ENCODE results near the gene NTHL1. TPM values are rescaled to one million over a fixed set of nuclear protein-coding genes. Genes with fewer than 3 reads are reported as not detected.

The NTHL1 gene
- total and polyA plus RNA-seq, 2 of the 8 experiments (the other 6 are each of a cell fraction or from before 2014, with no cell fraction given): 70.9 to 150 TPM

- Histone ChIP-seq H3K4ac (replicated peaks; ENCODE audit: insufficient read length, low read depth, low read length) (no peak overlapping the region), H3K4me1 (replicated peaks in 1 of 4; ENCODE audit: control insufficient read depth in 3 of 4, insufficient read depth in 4 of 4, low read length in 3 of 4) (peaks cover 0 to 5% (median 0%) of the 10 kb centered on the region in 4 experiments; a peak in 4 of 7 replicates), H3K4me2 (ENCODE audit: insufficient read depth in 1 of 2, low read depth in 2 of 2, low read length in 2 of 2) (no peak overlapping the region), H3K9me3 (ENCODE audit: insufficient read depth in 2 of 2, low read depth in 1 of 2, low read length in 1 of 2) (no peaks in the 10 kb centered on the region), H3K14ac (ENCODE audit: insufficient read length) (no peak overlapping the region), H2BK120ac (replicated peaks; ENCODE audit: low read depth, low read length) (no peak overlapping the region), H2BK15ac (ENCODE audit: low read length) (no peak overlapping the region), H2BK5ac (ENCODE audit: low read depth, low read length) (no peak overlapping the region), H4K20me1 (replicated peaks in 1 of 2; ENCODE audit: control insufficient read depth in 1 of 2, insufficient read depth in 2 of 2, low read length in 2 of 2) (peaks cover 0 to 2% of the 10 kb centered on the region in 2 experiments), H2AK5ac (ENCODE audit: low read depth, low read length) (no peak overlapping the region), H3K56ac (replicated peaks; ENCODE audit: insufficient read length, low read depth, low read length) (no peak overlapping the region), H3K79me1 (ENCODE audit: low read depth, low read length) (no peaks in the 10 kb centered on the region), H3K36me3 (ENCODE audit: control insufficient read depth in 2 of 4, insufficient read depth in 4 of 4, low read length in 3 of 4) (no peaks in the 10 kb centered on the region), H2BK20ac (ENCODE audit: low read length) (no peak overlapping the region), H2AFZ (ENCODE audit: low read length) (no peak overlapping the region), H3K9ac (replicated peaks in 1 of 4; ENCODE audit: extremely low read depth in 1 of 4, low read depth in 3 of 4, low read length in 3 of 4) (no peak overlapping the region), H3K27me3 (replicated peaks in 1 of 4; ENCODE audit: control insufficient read depth in 3 of 4, extremely low read depth in 1 of 4, insufficient read depth in 3 of 4, low read length in 3 of 4) (no peaks in the 10 kb centered on the region), H4K5ac (ENCODE audit: insufficient read length, low read depth, low read length) (no peak overlapping the region), H3K18ac (ENCODE audit: extremely low read depth, low read length) (no peak overlapping the region), H4K8ac (ENCODE audit: extremely low read depth, insufficient read depth, low read length) (no peak overlapping the region), H3K23ac (ENCODE audit: insufficient read length) (no peak overlapping the region), H3K4me3 (ENCODE audit: extremely low read depth in 1 of 4, insufficient read depth in 2 of 4, low read depth in 3 of 4, low read length in 4 of 4) (no peak overlapping the region), H3K23me2 (ENCODE audit: low read depth, low read length) (no peaks in the 10 kb centered on the region), H4K91ac (replicated peaks; ENCODE audit: insufficient read length, low read length) (no peak overlapping the region), H3K27ac (ENCODE audit: low read depth, low read length) (no peak overlapping the region), H3K79me2 (ENCODE audit: control insufficient read depth in 1 of 2, insufficient read depth in 2 of 2, low read length in 2 of 2) (no peaks in the 10 kb centered on the region), H2BK12ac (ENCODE audit: low read depth, low read length) (no peak overlapping the region)
- DNase-seq (ENCODE audit: low read depth in 1 of 2, low spot score in 2 of 2) (no peak), FAIRE-seq (no peak)
- 88% methylated on average over 12 of the region's 17 CpGs; no CpG with 5 or more reads in 1 of the 2 experiments for WGBS, 2 experiments (ENCODE audit: extremely low coverage in 1 of 2, insufficient coverage in 1 of 2, insufficient read length in 1 of 2, insufficient replicate concordance in 2 of 2, low coverage in 1 of 2, low lambda C conversion rate in 2 of 2, missing lambda C conversion rate in 1 of 2)
- CTCF ChIA-PET (ENCODE audit: partially characterized antibody): interaction anchor here (0.9 to 1.4 kb wide), 4 partner anchors 12 to 37 kb away, joined by 3 to 6 read pairs (median 4); no protein-coding TSS in a partner anchor
- POLR2A ChIA-PET (ENCODE audit: partially characterized antibody): interaction anchor here (0.7 to 2.1 kb wide), 5 partner anchors 13 to 117 kb away, joined by 3 to 5 read pairs (median 4); partner anchors contain the start of genes NTHL1, RPS2 and TSC2
- no peak for TF ChIP-seq JUND (IDR thresholded peaks at IDR 0.05; ENCODE audit: low read length)
- TF ChIP-seq SP4 (IDR thresholded peaks at IDR 0.05; ENCODE audit: low read length): no peak
- no peak for TF ChIP-seq FOSL1 (IDR thresholded peaks at IDR 0.05; ENCODE audit: insufficient read depth, low read depth, low read length)
- TF ChIP-seq, protein P1, sequence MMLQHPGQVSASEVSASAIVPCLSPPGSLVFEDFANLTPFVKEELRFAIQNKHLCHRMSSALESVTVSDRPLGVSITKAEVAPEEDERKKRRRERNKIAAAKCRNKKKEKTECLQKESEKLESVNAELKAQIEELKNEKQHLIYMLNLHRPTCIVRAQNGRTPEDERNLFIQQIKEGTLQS (IDR thresholded peaks at IDR 0.05; ENCODE audit: insufficient read depth, low read depth, low read length): no peak
- TF ChIP-seq CBX8 (IDR thresholded peaks at IDR 0.05; ENCODE audit: borderline replicate concordance, low read depth, low read length): no peak
- TF ChIP-seq ASH2L (IDR thresholded peaks at IDR 0.05; ENCODE audit: low read length): no peak
- TF ChIP-seq RFX5 (IDR thresholded peaks at IDR 0.05; ENCODE audit: borderline replicate concordance, low read depth, low read length): no peak
These were observed 12.8 kb downstream of the NTHL1 start for GRCh38 chr16:2034696-2035430.

Data from H1 (cell line).